Right lobe of liver (tissue), 6 donors: ENCODE measurements around the gene EPB41L4B. TPM values are rescaled to one million over a fixed set of nuclear protein-coding genes. Genes with fewer than 3 reads are reported as not detected.

ENCODE experiments used
- ATAC-seq, 4 donors: fragments of 200-7000 bp; cut with Tn5 transposase; one replicate each; pipeline ENCODE4 v1.9.1; 2020; ENCODE audit warnings: mild to moderate bottlenecking in 4 of 4, moderate library complexity in 4 of 4
- DNase-seq, 3 donors: peaks; one replicate each; pipeline ENCODE4 v3.0.0-alpha.2; 2020
- H3K27ac ChIP-seq, 3 donors: fragments of 200-600 bp; one replicate each; pipeline ENCODE4 v1.8.0; 2022
- H3K27me3 ChIP-seq, 2 donors: fragments of 200-600 bp; one replicate each; pipeline ENCODE4 v1.8.0; 2022
- H3K36me3 ChIP-seq, 4 donors: fragments of 200-600 bp; sonication (generic) in 1 of 4; one replicate each; pipeline versions ENCODE4 v1.5.1 to v1.8.0; 2017 to 2022; ENCODE audit warnings: control low read depth in 1 of 4
- H3K4me1 ChIP-seq, 4 donors: fragments of 200-600 bp; sonication (generic) in 1 of 4; one replicate each; pipeline versions ENCODE4 v1.5.1 to v1.8.0; 2017 to 2022; ENCODE audit warnings: control low read depth in 1 of 4
- H3K4me3 ChIP-seq, 3 donors: fragments of 200-600 bp; one replicate each; pipeline ENCODE4 v1.8.0; 2022
- H3K9me3 ChIP-seq, 4 donors: fragments of 200-600 bp; sonication (generic) in 1 of 4; one replicate each; pipeline versions ENCODE4 v1.5.1 to v1.8.0; 2017 to 2022; ENCODE audit warnings: control low read depth in 1 of 4
- POLR2A ChIP-seq: fragments of 450-650 bp; IDR thresholded peaks from one replicate; pipeline ENCODE4 v1.6.1; 2017; ENCODE audit warnings: antibody characterized with exemption, mild to moderate bottlenecking
- WGBS: methylation state at CpG from one replicate; pipeline ENCODE4 v1.1.6; 2018; ENCODE audit warnings: low coverage, low lambda C conversion rate; ENCODE audit not compliant: insufficient coverage; ENCODE audit errors: missing lambda C conversion rate; 5-methylcytosine and 5-hydroxymethylcytosine counted together
- intact Hi-C, 2 donors: fragments of 100-400 bp; cut with DNase I; formaldehyde crosslinking; loops; one replicate each; pipeline versions ENCODE4 v1.11.2 to v1.14.1; 2022
- total RNA-seq, 6 experiments: library from RNA; depleted of rRNA in 2 of 6; stranded (reverse); fragments of >200 nt in 2 of 6; fragmentation: NEBNext Ultra II Directional in 3 of 6; extraction: Animal tissue kit (Norgen Biotek cat#: 25700) in 3 of 6; gene quantifications; one replicate each; pipeline versions ENCODE4 v1.1.0 to v1.2.4, GENCODE V29; 2016 to 2023
- TF ChIP-seq, protein P1 (sequence below), 4 donors: fragments of 200-600 bp in 3 of 4; fragments of 450-650 bp in 1 of 4; IDR thresholded peaks; one replicate each; pipeline versions ENCODE4 v1.5.1 to v1.8.0; 2016 to 2022; ENCODE audit warnings: antibody characterized with exemption in 4 of 4, mild to moderate bottlenecking in 2 of 4
- donor health status: DM: no; HTN: yes; CAD: no.
- donor health status: DM: no; HTN: no; CAD: no.
- donor health status: DM: no; HTN: no; CAD: no.
- donor health status: DM: no; HTN: yes; CAD: no.
- donor health status: DM: no; HTN: yes; CAD: no.

EPB41L4B gene
- total RNA-seq, 6 experiments from 2014 or later = 29.0 to 89.0 (median 32.4) TPM

DNA sequence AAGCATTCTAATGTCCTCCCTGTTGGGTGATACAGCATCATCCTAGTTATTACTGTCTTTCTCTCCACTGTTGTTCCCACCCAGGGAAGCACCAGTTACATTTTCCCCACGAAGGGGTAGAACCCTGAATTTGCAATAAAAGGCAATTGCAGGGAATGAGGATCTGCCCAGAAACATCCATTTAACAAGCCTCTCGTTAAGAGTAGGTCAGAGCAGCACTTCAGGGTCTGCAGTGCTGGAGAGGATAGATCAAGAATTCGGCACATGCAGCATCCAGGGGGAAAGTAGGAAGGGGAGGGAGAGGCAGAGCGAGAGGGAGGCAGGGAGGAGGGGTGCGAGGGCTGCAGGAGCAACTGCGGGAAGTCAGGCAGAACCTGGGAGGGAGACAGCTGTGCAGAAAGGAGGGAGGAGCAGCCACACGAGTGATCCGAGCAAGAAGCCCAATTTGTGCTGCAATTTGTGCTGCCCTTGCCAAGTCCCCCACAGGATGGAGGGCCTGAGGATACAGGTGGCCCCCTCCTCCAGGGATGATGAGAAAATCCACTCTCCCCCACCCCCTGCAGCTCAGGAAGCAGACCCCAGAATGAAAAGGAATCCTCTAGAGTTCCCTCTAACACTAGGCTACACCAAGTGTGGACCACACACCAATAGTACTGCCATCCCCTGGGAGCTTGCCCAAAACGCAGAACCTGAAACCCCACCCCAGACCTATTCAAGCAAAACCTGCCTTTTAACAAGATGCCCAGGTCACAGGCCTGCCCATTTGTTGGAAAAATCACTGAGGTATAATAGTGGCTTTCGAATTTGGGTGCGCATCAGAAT is 62.2 kb downstream of the EPB41L4B start:
- DNase-seq (no peak), ATAC-seq (no peak)
- Histone ChIP-seq H3K27ac (no peak overlapping the region), H3K27me3 (no peaks in the 10 kb centered on the region), H3K4me3 (no peak overlapping the region), H3K4me1 (peaks cover 0 to 19% (median 7%) of the 10 kb centered on the region in 4 donors), H3K9me3 (no peaks in the 10 kb centered on the region), H3K36me3 (peaks cover 0 to 6% (median 0%) of the 10 kb centered on the region in 4 donors)
- intact Hi-C loops = no loop called here
- TF ChIP-seq POLR2A = no peak
- TF ChIP-seq, protein P1, sequence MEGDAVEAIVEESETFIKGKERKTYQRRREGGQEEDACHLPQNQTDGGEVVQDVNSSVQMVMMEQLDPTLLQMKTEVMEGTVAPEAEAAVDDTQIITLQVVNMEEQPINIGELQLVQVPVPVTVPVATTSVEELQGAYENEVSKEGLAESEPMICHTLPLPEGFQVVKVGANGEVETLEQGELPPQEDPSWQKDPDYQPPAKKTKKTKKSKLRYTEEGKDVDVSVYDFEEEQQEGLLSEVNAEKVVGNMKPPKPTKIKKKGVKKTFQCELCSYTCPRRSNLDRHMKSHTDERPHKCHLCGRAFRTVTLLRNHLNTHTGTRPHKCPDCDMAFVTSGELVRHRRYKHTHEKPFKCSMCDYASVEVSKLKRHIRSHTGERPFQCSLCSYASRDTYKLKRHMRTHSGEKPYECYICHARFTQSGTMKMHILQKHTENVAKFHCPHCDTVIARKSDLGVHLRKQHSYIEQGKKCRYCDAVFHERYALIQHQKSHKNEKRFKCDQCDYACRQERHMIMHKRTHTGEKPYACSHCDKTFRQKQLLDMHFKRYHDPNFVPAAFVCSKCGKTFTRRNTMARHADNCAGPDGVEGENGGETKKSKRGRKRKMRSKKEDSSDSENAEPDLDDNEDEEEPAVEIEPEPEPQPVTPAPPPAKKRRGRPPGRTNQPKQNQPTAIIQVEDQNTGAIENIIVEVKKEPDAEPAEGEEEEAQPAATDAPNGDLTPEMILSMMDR (IDR thresholded peaks at IDR 0.05) = no peak
- 40% methylated on average over 6 of the region's 11 CpGs for WGBS

- peak overlapping the region in 1 of 3 donors; percentile 26 for H3K27ac ChIP-seq
- H3K4me3 ChIP-seq = no peak overlapping the region
- H3K36me3 ChIP-seq = peaks cover 0 to 6% (median 0%) of the 10 kb centered on the region in 4 donors
- no peak for TF ChIP-seq POLR2A
- TF ChIP-seq, protein P1 (IDR thresholded peaks at IDR 0.05) = no peak
- no peaks in the 10 kb centered on the region for H3K27me3 ChIP-seq
- no peak for ATAC-seq
- intact Hi-C loops = no loop called here
- peaks cover 0 to 40% (median 21%) of the 10 kb centered on the region in 4 donors for H3K4me1 ChIP-seq
- 89% methylated on average over 8 of the region's 10 CpGs for WGBS
- no peak for DNase-seq
- H3K9me3 ChIP-seq = no peaks in the 10 kb centered on the region
Measured at GRCh38 chr9:109256336-109256735, 64.5 kb downstream of the EPB41L4B start.

DNA sequence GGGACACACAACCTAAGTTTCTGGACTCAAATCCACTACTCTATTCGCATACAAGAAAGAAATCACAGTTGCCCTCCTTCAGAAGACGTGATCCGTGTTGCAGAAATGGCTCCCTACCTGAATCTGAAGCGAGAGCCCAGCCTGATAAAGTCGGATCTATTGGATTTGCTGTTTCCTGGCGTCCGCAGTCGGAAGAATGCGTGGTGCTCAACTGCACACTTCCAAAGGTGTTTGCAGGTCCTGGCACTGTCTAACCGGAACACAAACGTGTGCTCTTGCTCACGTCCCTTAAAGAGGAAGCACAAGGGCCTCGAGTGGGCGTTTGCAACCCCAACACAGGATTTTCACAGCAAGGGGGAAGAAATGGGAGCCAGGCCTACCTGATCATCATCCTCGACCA is 65.5 kb downstream of the EPB41L4B start:
- H3K4me3 ChIP-seq = peak overlapping the region in 2 of 3 donors; percentile 8 to 24
- H3K27me3 ChIP-seq = no peaks in the 10 kb centered on the region
- H3K4me1 ChIP-seq = peaks cover 0 to 49% (median 26%) of the 10 kb centered on the region in 4 donors
- H3K27ac ChIP-seq = peak overlapping the region; percentile 76 to 98 (median 88)
- DNase-seq = peak in 2 of 3 donors; percentile 38 to 69
- peak in 1 of 4 donors; percentile 26 for ATAC-seq
- intact Hi-C loops = no loop called here
- H3K9me3 ChIP-seq = no peaks in the 10 kb centered on the region
- H3K36me3 ChIP-seq = peaks cover 0 to 6% (median 0%) of the 10 kb centered on the region in 4 donors
- WGBS = 69% methylated on average over 13 of the region's 15 CpGs
- peak; percentile 24 for TF ChIP-seq POLR2A
- TF ChIP-seq, protein P1 (IDR thresholded peaks at IDR 0.05) = no peak

- DNase-seq (no peak), ATAC-seq (peak; percentile 25 to 38 (median 32))
- TF ChIP-seq POLR2A = no peak
- TF ChIP-seq, protein P1 (IDR thresholded peaks at IDR 0.05) = no peak
- H3K9me3 ChIP-seq = no peaks in the 10 kb centered on the region
- H3K4me1 ChIP-seq = peaks cover 0 to 60% (median 31%) of the 10 kb centered on the region in 4 donors
- H3K27ac ChIP-seq = peak overlapping the region; percentile 76 to 98 (median 88)
- H3K4me3 ChIP-seq = peak overlapping the region in 2 of 3 donors; percentile 12 to 24
- intact Hi-C loops = loop anchor here in 1 of 2 donors (5.0 kb wide), 1 partner anchor 63 kb away; no protein-coding TSS in a partner anchor
- peaks cover 0 to 6% (median 0%) of the 10 kb centered on the region in 4 donors for H3K36me3 ChIP-seq
- WGBS = 11% methylated on average over 4 of the region's 4 CpGs
- no peaks in the 10 kb centered on the region for H3K27me3 ChIP-seq
Measured at GRCh38 chr9:109254317-109254716, 66.5 kb downstream of the EPB41L4B start.
